CD4-positive, alpha-beta T cell (primary cell): ENCODE data around the gene CXCL5. TPM values are rescaled to one million over a fixed set of nuclear protein-coding genes. Genes with fewer than 3 reads are reported as not detected.

ENCODE experiments used
- ATAC-seq: fragments of 200-7000 bp; cut with Tn5 transposase; one replicate; pipeline ENCODE4 v1.10.0; 2022; ENCODE audit warnings: mild to moderate bottlenecking; ENCODE audit not compliant: poor library complexity
- CTCF ChIA-PET: fragments of 350-600 bp; sonication (Branson Sonifier 250); formaldehyde crosslinking; loops from one replicate; lab custom pipeline; 2021; ENCODE audit warnings: antibody characterized with exemption, inconsistent platforms; lab: Charles Lee
- POLR2A ChIA-PET: fragments of 350-600 bp; sonication (Branson Sonifier 250); formaldehyde crosslinking; loops from one replicate; lab custom pipeline; 2021; ENCODE audit warnings: antibody characterized with exemption, inconsistent platforms; lab: Charles Lee
- DNase-seq, 14 experiments: peaks; one replicate each; pipeline ENCODE4 v3.0.0-alpha.2; 2013 to 2020; ENCODE audit warnings: mixed read lengths in 2 of 14
- H3K27ac ChIP-seq, 2 donors: one replicate each; pipeline versions ENCODE4 v1.5.1 to v1.7.0; 2013; ENCODE audit warnings: low read length in 2 of 2, low read depth in 1 of 2, mild to moderate bottlenecking in 1 of 2
- H3K27me3 ChIP-seq, 2 experiments: 1 replicate in 1 of 2; 2 replicates in 1 of 2; pipeline versions ENCODE4 v1.6.1 to v1.7.0; 2013; ENCODE audit warnings: low read length in 2 of 2, control low read depth in 1 of 2, mild to moderate bottlenecking in 1 of 2, moderate library complexity in 1 of 2; ENCODE audit not compliant: insufficient read depth in 2 of 2, control insufficient read depth in 1 of 2
- H3K36me3 ChIP-seq: one replicate; pipeline ENCODE4 v1.6.1; 2013; ENCODE audit warnings: low read length, control low read depth; ENCODE audit not compliant: insufficient read depth
- H3K4me1 ChIP-seq: one replicate; pipeline ENCODE4 v1.6.1; 2013; ENCODE audit warnings: low read length, control low read depth; ENCODE audit not compliant: insufficient read depth
- H3K4me3 ChIP-seq: one replicate; pipeline ENCODE4 v1.5.1; 2013; ENCODE audit warnings: mild to moderate bottlenecking, low read length, moderate library complexity
- H3K9me3 ChIP-seq, 2 experiments: 1 replicate in 1 of 2; 2 replicates in 1 of 2; pipeline versions ENCODE4 v1.6.1 to v1.7.0; 2013; ENCODE audit warnings: low read length in 2 of 2, mild to moderate bottlenecking in 2 of 2, control low read depth in 1 of 2, moderate library complexity in 1 of 2; ENCODE audit not compliant: control insufficient read depth in 1 of 2, insufficient read depth in 1 of 2
- H3K27ac Mint-ChIP-seq: one replicate; pipeline ENCODE4 v1.8.0; 2020; ENCODE audit warnings: mixed read lengths
- H3K27me3 Mint-ChIP-seq: one replicate; pipeline ENCODE4 v1.8.0; 2021; ENCODE audit warnings: mixed read lengths
- H3K36me3 Mint-ChIP-seq: one replicate; pipeline ENCODE4 v1.8.0; 2021; ENCODE audit warnings: low read depth, mixed read lengths
- H3K4me1 Mint-ChIP-seq: one replicate; pipeline ENCODE4 v1.8.0; 2021; ENCODE audit warnings: low read depth, mixed read lengths
- H3K4me3 Mint-ChIP-seq: one replicate; pipeline ENCODE4 v1.8.0; 2020; ENCODE audit warnings: mild to moderate bottlenecking, mixed read lengths
- H3K9me3 Mint-ChIP-seq: one replicate; pipeline ENCODE4 v1.8.0; 2020; ENCODE audit warnings: mixed read lengths
- CTCF ChIP-seq: fragments of 200-600 bp; IDR thresholded peaks from one replicate; pipeline ENCODE4 v1.8.0; 2022; ENCODE audit warnings: antibody characterized with exemption, mild to moderate bottlenecking
- intact Hi-C, 2 experiments: fragments of 100-400 bp; cut with DNase I in 1 of 2; cut with micrococcal nuclease in 1 of 2; formaldehyde crosslinking; loops; one replicate each; pipeline versions ENCODE4 v1.15.1 to v1.9.0; 2023 to 2025; cut with DNase I, micrococcal nuclease
- total RNA-seq, 174 experiments: library from RNA in 2 of 174; stranded (reverse) in 2 of 174; gene quantifications; one replicate each; pipeline ENCODE4 v1.2.3 and lab custom pipeline; 2021 to 2026

The CXCL5 gene
- total RNA-seq, 2 experiments from 2014 or later: not detected

DNA sequence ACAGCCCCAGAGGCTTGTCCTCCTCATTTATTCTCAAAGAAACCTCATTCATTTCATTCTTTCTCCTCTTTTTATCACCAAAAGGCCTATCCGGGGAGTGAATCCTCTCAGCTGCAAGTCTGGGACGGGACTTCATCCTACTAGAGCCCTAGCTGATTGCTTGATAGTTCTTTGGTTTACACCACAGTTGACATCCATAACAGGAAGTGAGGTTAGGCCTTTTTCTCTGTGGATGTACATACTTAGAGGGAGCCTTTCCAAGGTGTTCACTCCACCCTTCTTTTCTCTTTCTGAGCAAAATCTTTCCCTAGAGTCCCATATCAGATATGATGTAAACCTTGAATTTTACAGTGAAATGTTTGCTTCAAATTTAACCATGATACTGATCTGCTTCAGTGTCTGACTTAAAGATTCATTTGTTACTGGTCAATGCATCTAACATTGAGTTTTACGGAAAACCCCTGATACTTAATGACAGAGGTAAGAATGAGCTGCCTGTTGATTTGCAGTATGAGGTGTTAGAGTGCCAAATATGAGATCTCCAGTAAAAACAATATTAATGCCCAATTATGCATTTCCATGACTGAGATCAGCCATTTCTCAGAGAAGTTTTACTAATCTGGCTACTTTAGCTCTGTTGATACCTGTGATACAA, 16.8 kb upstream of the CXCL5 start:
- CTCF ChIA-PET: no interaction called here
- Mint-ChIP-seq H3K4me3 (no peak overlapping the region), H3K27me3 (no peaks in the 10 kb centered on the region), H3K36me3 (no peaks in the 10 kb centered on the region), H3K9me3 (no peaks in the 10 kb centered on the region), H3K27ac (peak overlapping the region; percentile 3), H3K4me1 (peaks cover 11% of the 10 kb centered on the region)
- Histone ChIP-seq H3K36me3 (no peaks in the 10 kb centered on the region), H3K9me3 (no peaks in the 10 kb centered on the region), H3K4me3 (no peak overlapping the region), H3K4me1 (no peaks in the 10 kb centered on the region), H3K27ac (no peak overlapping the region), H3K27me3 (no peaks in the 10 kb centered on the region)
- DNase-seq (no peak), ATAC-seq (no peak)
- intact Hi-C loops: no loop called here
- POLR2A ChIA-PET: no interaction called here
- no peak for TF ChIP-seq CTCF

DNA sequence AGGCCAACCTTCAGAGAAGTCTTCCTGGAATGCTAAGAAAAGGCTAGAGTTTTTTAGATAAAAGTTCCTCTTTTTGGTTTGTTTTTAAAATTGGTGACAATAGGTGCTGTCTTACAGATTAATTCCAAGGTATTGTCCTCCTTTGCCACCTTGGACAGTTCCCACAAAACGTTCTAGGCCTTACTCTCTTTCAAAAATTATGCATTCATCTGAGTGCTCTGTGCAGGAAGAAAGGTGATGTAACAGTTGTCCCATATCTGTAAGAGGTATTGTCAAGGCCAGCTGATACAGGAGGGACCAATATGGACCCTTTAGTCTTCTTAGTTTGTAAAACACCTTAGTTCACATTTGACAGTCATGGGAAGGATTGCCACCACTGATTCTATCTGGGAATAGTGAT, 15.9 kb upstream of the CXCL5 start:
- Histone ChIP-seq H3K9me3 (no peaks in the 10 kb centered on the region), H3K27me3 (no peaks in the 10 kb centered on the region), H3K36me3 (no peaks in the 10 kb centered on the region), H3K27ac (no peak overlapping the region), H3K4me3 (no peak overlapping the region), H3K4me1 (no peaks in the 10 kb centered on the region)
- DNase-seq: no peak
- Mint-ChIP-seq H3K4me3 (no peak overlapping the region), H3K27me3 (no peaks in the 10 kb centered on the region), H3K27ac (no peak overlapping the region), H3K9me3 (no peaks in the 10 kb centered on the region), H3K36me3 (no peaks in the 10 kb centered on the region), H3K4me1 (peaks cover 11% of the 10 kb centered on the region)
- no peak for ATAC-seq
- intact Hi-C loops: no loop called here
- no peak for TF ChIP-seq CTCF
- ChIA-PET POLR2A (no interaction called here), CTCF (no interaction called here)

- H3K9me3 Mint-ChIP-seq: no peaks in the 10 kb centered on the region
- no peak for ATAC-seq
- H3K4me1 ChIP-seq: no peaks in the 10 kb centered on the region
- no peaks in the 10 kb centered on the region for H3K9me3 ChIP-seq
- H3K36me3 Mint-ChIP-seq: no peaks in the 10 kb centered on the region
- H3K36me3 ChIP-seq: no peaks in the 10 kb centered on the region
- no peak for TF ChIP-seq CTCF
- no peaks in the 10 kb centered on the region for H3K27me3 Mint-ChIP-seq
- CTCF ChIA-PET: no interaction called here
- no peak overlapping the region for H3K27ac ChIP-seq
- intact Hi-C loops: no loop called here
- POLR2A ChIA-PET: no interaction called here
- H3K27ac Mint-ChIP-seq: no peak overlapping the region
- H3K4me1 Mint-ChIP-seq: peaks cover 11% of the 10 kb centered on the region
- no peak overlapping the region for H3K4me3 Mint-ChIP-seq
- no peak overlapping the region for H3K4me3 ChIP-seq
- no peak for DNase-seq
- no peaks in the 10 kb centered on the region for H3K27me3 ChIP-seq
Measured at GRCh38 chr4:74013264-74013663, 14.8 kb upstream of the CXCL5 start.
